Brain pericyte (primary cell): ENCODE measurements around the gene STXBP5.
"Not testable (repeated sequence)": the region's sequence is repeated elsewhere in the genome, so short reads cannot be mapped to it uniquely, and the experiment has no call there.

ENCODE experiments used
- DNase-seq: peaks from one replicate; pipeline ENCODE4 v3.0.0-alpha.2; 2012; ENCODE audit warnings: low read depth, low spot score

The STXBP5 gene

GRCh38 chr6:147246853-147247635, 42.8 kb downstream of the STXBP5 start:
- DNase-seq = no peak

GRCh38 chr6:147248859-147249258, 44.6 kb downstream of the STXBP5 start:
- DNase-seq = no peak

- no peak for DNase-seq
Observed at GRCh38 chr6:147251072-147251471, 46.9 kb downstream of the STXBP5 start.

GRCh38 chr6:147254929-147255473, 50.8 kb downstream of the STXBP5 start:
- not testable (repeated sequence) for DNase-seq

- no peak for DNase-seq
Observed at GRCh38 chr6:147255948-147256674, 51.9 kb downstream of the STXBP5 start.

- peak; percentile 50 for DNase-seq
Observed at GRCh38 chr6:147257760-147258159, 53.5 kb downstream of the STXBP5 start.

GRCh38 chr6:147260091-147260490, 55.9 kb downstream of the STXBP5 start:
- no peak for DNase-seq

GRCh38 chr6:147262946-147263345, 58.7 kb downstream of the STXBP5 start:
- DNase-seq = no peak

- no peak for DNase-seq
Observed at GRCh38 chr6:147266821-147267220, 62.6 kb downstream of the STXBP5 start.

GRCh38 chr6:147267658-147268057, 63.4 kb downstream of the STXBP5 start:
- no peak for DNase-seq

- DNase-seq = no peak
Observed at GRCh38 chr6:147268254-147268653, 64.0 kb downstream of the STXBP5 start.

GRCh38 chr6:147274012-147274411, 69.8 kb downstream of the STXBP5 start:
- DNase-seq = no peak

GRCh38 chr6:147274776-147275175, 70.6 kb downstream of the STXBP5 start:
- no peak for DNase-seq

GRCh38 chr6:147278891-147279290, 74.7 kb downstream of the STXBP5 start:
- no peak for DNase-seq

- no peak for DNase-seq
Observed at GRCh38 chr6:147279427-147279826, 75.2 kb downstream of the STXBP5 start.

GRCh38 chr6:147281895-147282565, 77.8 kb downstream of the STXBP5 start:
- DNase-seq = no peak

- no peak for DNase-seq
Observed at GRCh38 chr6:147282566-147282959, 78.3 kb downstream of the STXBP5 start.

GRCh38 chr6:147283460-147283859, 79.2 kb downstream of the STXBP5 start:
- DNase-seq = no peak

GRCh38 chr6:147285087-147285855, 81.1 kb downstream of the STXBP5 start:
- peak; percentile 32 for DNase-seq

GRCh38 chr6:147287869-147288271, 83.7 kb downstream of the STXBP5 start:
- no peak for DNase-seq

GRCh38 chr6:147297124-147297523, 92.9 kb downstream of the STXBP5 start:
- DNase-seq = no peak
